ENCODE measurements around the gene ATP11A. TPM values are rescaled to one million over a fixed set of nuclear protein-coding genes. Genes with fewer than 3 reads are reported as not detected.

ATP11A gene
- total RNA-seq, 1 experiment from 2014 or later = 3.2 TPM

- no peak for DNase-seq (ENCODE audit: low spot score)
These were observed 218.1 kb downstream of the ATP11A start for GRCh38 chr13:112907871-112908331.

DNA sequence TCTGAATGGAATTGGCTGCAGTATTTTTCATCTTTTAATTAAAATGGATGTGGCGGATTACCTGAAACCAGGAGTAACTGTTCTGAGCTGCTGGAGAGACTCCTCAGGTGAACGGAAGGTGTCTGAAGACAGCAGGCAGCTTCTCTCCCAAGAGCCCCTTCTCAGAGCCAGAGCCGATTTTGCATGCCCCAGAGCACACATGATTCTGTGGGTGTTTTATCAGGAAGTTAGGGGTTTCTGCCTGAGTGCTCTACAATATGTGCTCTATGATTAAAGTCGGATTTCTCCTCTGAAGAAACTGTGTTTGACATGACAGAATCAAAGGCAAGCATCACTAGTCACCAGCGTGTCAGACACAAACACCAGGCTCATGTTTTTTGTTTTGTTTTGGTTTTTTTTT is 218.5 kb downstream of the ATP11A start:
- no peak for DNase-seq (ENCODE audit: low spot score)

DNA sequence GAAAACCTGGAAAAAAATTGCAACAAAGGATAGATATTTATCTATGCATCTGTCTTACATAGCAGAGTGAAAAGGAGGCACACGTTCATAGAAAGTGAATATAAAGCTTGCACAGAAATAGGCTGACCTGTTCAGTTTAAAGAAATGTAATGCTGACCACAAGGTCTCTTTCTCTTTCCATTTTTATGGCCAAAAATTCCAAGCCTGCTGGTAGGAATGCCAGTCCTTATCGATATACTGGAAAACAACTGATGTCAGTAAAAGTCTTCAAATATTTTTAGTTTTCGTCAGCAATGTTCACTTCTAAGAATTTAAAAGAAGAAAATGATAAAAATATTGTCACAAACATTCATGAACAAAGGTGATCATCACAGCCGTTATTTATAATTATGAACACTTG is 220.2 kb downstream of the ATP11A start:
- DNase-seq (ENCODE audit: low spot score) = no peak

- no peak for DNase-seq (ENCODE audit: low spot score)
These were observed 220.9 kb downstream of the ATP11A start for GRCh38 chr13:112910616-112911280.

- no peak for DNase-seq (ENCODE audit: low spot score)
These were observed 221.5 kb downstream of the ATP11A start for GRCh38 chr13:112911285-112911701.

DNA sequence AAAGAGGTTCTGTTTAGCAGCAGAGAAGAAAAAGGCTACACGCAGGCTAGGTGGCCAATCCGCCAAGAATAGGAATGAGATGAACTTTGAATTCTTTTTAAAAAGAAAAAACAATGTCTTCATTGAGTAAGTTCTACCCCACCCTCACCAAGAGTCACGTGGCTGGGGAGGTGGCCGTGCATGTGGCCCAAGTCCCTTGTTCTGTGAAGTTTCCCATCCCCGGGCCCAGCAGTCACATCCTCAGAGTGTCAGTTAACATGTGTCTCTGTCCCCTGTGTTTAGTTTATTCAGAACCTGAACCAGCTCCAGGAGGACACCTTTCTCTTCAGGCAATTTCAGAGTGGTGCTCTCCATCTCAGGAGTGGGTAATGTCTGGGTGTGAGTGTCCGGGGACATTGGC is 222.0 kb downstream of the ATP11A start:
- DNase-seq (ENCODE audit: low spot score) = no peak

GRCh38 chr13:112912726-112913440 is 223.0 kb downstream of the ATP11A start:
- DNase-seq (ENCODE audit: low spot score) = no peak

GRCh38 chr13:112916296-112916695 is 226.5 kb downstream of the ATP11A start:
- DNase-seq (ENCODE audit: low spot score) = no peak

- DNase-seq (ENCODE audit: low spot score) = no peak
These were observed 227.3 kb downstream of the ATP11A start for GRCh38 chr13:112917056-112917664.

DNA sequence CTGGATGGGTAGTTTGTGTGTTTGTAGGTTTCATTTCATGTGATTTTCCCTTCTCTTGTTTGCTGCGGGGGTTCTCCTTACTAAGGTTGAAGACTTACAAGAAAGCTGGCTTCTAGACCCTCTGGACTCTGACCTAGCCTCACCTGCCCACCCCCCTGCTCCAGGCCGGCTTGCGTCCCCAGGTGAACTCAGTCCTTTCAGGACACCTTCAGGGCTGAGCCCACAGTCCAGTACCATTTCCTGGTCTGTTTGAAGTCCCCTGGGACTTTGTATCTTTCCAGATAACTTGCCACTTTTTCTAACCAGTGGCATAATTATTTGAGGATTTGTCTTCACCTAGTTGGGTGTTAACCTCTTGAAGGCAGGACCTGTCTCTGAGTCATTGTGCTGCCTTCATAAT is 227.9 kb downstream of the ATP11A start:
- no peak for DNase-seq (ENCODE audit: low spot score)

DNA sequence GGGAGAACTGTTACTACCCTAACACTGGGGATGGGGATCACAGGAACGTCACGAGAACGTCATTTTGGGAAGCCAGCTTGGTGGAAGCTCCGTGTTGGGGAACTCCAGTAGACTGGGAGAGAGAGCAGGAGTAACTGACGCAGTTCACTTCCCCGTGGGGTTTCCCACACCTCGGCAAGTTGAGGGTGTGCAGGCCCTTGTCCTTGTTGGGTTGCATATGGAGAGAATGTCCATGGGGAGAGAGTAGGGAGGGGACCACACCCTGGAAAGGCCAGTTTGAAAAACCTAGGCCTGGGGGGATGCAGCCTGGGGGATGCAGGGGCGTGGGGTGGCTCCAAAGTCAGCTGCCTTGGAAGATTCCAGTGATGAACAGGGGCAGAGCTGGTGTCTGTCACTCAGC is 228.4 kb downstream of the ATP11A start:
- no peak for DNase-seq (ENCODE audit: low spot score)

DNA sequence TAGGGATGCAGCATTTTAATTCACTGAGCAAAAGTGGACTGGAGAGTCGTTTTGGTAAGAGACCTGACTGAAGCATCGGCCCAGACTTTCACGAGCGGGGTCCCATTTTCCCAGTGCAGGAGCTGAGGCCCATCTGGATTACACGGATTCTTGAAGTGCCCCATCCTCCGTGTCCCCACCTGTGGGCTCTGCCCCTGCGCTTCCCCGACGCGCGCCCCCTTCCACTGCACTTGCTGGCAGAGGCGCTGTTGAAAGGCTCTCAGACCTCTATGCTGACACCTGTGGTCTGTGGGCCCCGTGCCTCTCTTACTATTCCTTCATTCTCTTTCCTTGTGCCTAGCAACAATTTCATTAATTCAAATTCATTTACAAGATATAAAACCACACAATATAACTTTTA is 228.9 kb downstream of the ATP11A start:
- DNase-seq (ENCODE audit: low spot score) = no peak

DNA sequence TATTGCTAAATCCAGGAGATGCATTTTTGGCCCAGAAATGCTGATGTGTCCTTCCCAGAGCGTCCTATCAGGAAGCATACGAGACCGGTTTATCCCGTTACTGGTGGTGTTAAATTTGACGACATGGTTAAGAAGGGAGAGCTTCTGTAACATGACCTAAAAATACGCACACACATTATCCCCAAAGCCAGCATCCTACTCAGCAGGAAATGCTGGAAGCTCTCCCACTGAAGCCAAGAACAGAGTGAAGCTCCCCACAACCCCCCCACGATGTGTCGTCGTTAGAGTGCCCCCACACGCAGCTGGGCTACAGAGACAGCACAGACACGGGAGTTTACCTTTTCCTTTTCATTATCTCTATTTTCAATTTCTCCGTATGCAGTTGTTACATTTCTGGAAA is 234.1 kb downstream of the ATP11A start:
- DNase-seq (ENCODE audit: low spot score) = no peak

GRCh38 chr13:112924365-112924764 is 234.5 kb downstream of the ATP11A start:
- no peak for DNase-seq (ENCODE audit: low spot score)

DNA sequence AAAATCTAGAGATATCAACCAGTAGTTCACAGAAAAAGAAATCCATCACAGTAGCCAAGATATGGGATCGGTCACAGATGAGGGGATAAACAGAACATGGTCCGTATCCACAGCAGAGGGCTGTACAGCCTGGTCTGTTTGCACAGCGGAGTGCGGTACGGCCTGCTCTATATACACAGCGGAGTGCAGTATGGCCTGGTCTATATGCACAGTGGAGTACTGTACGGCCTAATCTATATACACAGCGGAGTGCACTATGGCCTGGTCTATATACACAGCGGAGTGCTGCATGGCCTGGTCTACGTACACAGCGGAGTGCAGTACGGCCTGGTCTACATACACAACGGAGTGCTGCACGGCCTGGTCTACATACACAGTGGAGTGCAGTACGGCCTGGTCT is 236.2 kb downstream of the ATP11A start:
- DNase-seq (ENCODE audit: low spot score) = no peak

DNA sequence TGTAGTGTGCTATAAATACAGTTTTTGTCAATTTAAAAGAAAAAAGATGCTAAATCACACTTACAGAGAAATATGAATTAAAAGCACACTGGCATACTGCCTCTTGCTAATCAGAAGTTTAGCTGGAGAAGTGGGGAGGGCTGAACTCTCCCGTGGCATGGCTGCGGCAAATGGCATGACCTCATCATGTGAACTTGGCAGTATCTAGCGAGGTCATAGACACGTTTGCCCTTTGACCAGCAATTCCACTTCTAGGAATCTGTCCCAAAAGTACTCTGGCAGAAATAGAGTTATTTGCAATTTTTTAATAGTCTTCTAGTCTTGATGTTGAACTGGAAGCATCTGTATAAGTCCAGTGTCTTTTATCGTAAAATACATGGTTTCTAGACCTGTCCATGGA is 237.2 kb downstream of the ATP11A start:
- DNase-seq (ENCODE audit: low spot score) = no peak

GRCh38 chr13:112928020-112928971 is 238.5 kb downstream of the ATP11A start:
- DNase-seq (ENCODE audit: low spot score) = no peak

- DNase-seq (ENCODE audit: low spot score) = no peak
These were observed 239.3 kb downstream of the ATP11A start for GRCh38 chr13:112928972-112929782.

- DNase-seq (ENCODE audit: low spot score) = no peak
These were observed 239.9 kb downstream of the ATP11A start for GRCh38 chr13:112929783-112930055.

DNA sequence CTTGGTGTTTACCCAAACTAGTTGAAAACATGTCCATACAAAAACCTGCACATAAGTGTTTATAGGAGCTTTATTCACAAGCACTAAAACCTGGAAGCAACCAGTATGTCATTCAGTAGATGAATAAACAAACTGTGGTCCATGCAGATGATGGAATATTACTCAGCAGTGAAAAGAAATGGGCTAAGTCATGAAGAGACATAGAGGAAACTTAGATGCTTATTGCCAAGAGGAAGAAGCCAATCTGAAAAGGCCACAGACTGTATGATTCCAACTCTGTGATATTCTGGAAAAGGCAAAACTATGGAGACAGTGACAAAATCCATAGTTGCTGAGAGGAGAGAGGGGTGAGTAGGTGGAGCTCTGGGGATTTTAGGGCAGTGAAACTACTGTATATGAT is 240.4 kb downstream of the ATP11A start:
- no peak for DNase-seq (ENCODE audit: low spot score)

Measured in H4 (cell line).